ENCODE measurements around the gene FIGN. TPM values are rescaled to one million over a fixed set of nuclear protein-coding genes. Genes with fewer than 3 reads are reported as not detected.

Gene FIGN
- total RNA-seq, 1 experiment from 2014 or later: 19.4 TPM

GRCh38 chr2:163675388-163675787, 60.4 kb downstream of the FIGN start (continued):
- TF ChIP-seq ZNF219 (CRISPR knock-in tag; IDR thresholded peaks at IDR 0.05; ENCODE audit: borderline replicate concordance) (no peak), ZNF138 (CRISPR knock-in tag; conservative IDR thresholded peaks at IDR 0.05) (no peak)

GRCh38 chr2:163673522-163673921, 62.3 kb downstream of the FIGN start:
- Mint-ChIP-seq H3K36me3 (no peaks in the 10 kb centered on the region), H3K27ac (peak overlapping the region; percentile 37; the same call in 1 of the 2 replicates), H3K9me3 (no peaks in the 10 kb centered on the region), H3K4me3 (no peak overlapping the region), H3K27me3 (ENCODE audit: low read depth) (no peaks in the 10 kb centered on the region), H3K4me1 (peaks cover 4% of the 10 kb centered on the region; the same call in 1 of the 2 replicates)
- DNase-seq (ENCODE audit: low spot score) (no peak), ATAC-seq (no peak)
- POLR2A ChIA-PET: no interaction called here
- CTCF ChIA-PET: interaction anchor here (1.2 to 1.3 kb wide), 2 partner anchors 9 to 11 kb away, joined by 3 to 5 read pairs; no protein-coding TSS in a partner anchor
- TF ChIP-seq, protein P1, sequence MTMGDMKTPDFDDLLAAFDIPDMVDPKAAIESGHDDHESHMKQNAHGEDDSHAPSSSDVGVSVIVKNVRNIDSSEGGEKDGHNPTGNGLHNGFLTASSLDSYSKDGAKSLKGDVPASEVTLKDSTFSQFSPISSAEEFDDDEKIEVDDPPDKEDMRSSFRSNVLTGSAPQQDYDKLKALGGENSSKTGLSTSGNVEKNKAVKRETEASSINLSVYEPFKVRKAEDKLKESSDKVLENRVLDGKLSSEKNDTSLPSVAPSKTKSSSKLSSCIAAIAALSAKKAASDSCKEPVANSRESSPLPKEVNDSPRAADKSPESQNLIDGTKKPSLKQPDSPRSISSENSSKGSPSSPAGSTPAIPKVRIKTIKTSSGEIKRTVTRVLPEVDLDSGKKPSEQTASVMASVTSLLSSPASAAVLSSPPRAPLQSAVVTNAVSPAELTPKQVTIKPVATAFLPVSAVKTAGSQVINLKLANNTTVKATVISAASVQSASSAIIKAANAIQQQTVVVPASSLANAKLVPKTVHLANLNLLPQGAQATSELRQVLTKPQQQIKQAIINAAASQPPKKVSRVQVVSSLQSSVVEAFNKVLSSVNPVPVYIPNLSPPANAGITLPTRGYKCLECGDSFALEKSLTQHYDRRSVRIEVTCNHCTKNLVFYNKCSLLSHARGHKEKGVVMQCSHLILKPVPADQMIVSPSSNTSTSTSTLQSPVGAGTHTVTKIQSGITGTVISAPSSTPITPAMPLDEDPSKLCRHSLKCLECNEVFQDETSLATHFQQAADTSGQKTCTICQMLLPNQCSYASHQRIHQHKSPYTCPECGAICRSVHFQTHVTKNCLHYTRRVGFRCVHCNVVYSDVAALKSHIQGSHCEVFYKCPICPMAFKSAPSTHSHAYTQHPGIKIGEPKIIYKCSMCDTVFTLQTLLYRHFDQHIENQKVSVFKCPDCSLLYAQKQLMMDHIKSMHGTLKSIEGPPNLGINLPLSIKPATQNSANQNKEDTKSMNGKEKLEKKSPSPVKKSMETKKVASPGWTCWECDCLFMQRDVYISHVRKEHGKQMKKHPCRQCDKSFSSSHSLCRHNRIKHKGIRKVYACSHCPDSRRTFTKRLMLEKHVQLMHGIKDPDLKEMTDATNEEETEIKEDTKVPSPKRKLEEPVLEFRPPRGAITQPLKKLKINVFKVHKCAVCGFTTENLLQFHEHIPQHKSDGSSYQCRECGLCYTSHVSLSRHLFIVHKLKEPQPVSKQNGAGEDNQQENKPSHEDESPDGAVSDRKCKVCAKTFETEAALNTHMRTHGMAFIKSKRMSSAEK (CRISPR knock-in tag; IDR thresholded peaks at IDR 0.05; ENCODE audit: borderline replicate concordance): no peak
- TF ChIP-seq HMGA2 (CRISPR knock-in tag; IDR thresholded peaks at IDR 0.05): no peak
- TF ChIP-seq OVOL2 (CRISPR knock-in tag; IDR thresholded peaks at IDR 0.05; ENCODE audit: borderline replicate concordance): no peak
- TF ChIP-seq, protein P2, sequence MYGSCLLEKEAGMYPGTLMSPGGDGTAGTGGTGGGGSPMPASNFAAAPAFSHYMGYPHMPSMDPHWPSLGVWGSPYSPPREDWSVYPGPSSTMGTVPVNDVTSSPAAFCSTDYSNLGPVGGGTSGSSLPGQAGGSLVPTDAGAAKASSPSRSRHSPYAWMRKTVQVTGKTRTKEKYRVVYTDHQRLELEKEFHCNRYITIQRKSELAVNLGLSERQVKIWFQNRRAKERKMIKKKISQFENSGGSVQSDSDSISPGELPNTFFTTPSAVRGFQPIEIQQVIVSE (CRISPR knock-in tag; IDR thresholded peaks at IDR 0.05; ENCODE audit: borderline replicate concordance): no peak
- TF ChIP-seq MYBL2 (CRISPR knock-in tag; IDR thresholded peaks at IDR 0.05): no peak
- TF ChIP-seq SMAD4 (CRISPR knock-in tag; IDR thresholded peaks at IDR 0.05): no peak
- TF ChIP-seq, protein P3, sequence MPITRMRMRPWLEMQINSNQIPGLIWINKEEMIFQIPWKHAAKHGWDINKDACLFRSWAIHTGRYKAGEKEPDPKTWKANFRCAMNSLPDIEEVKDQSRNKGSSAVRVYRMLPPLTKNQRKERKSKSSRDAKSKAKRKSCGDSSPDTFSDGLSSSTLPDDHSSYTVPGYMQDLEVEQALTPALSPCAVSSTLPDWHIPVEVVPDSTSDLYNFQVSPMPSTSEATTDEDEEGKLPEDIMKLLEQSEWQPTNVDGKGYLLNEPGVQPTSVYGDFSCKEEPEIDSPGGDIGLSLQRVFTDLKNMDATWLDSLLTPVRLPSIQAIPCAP (CRISPR knock-in tag; IDR thresholded peaks at IDR 0.05): no peak
- no peak for TF ChIP-seq JAZF1 (CRISPR knock-in tag; IDR thresholded peaks at IDR 0.05)
- TF ChIP-seq PREB (CRISPR knock-in tag; IDR thresholded peaks at IDR 0.05; ENCODE audit: borderline replicate concordance): no peak
- TF ChIP-seq E2F4 (CRISPR knock-in tag; IDR thresholded peaks at IDR 0.05; ENCODE audit: borderline replicate concordance, low read depth): no peak
- no peak for TF ChIP-seq NFYB (CRISPR knock-in tag; conservative IDR thresholded peaks at IDR 0.05; ENCODE audit: low read depth)
- TF ChIP-seq, protein P4, sequence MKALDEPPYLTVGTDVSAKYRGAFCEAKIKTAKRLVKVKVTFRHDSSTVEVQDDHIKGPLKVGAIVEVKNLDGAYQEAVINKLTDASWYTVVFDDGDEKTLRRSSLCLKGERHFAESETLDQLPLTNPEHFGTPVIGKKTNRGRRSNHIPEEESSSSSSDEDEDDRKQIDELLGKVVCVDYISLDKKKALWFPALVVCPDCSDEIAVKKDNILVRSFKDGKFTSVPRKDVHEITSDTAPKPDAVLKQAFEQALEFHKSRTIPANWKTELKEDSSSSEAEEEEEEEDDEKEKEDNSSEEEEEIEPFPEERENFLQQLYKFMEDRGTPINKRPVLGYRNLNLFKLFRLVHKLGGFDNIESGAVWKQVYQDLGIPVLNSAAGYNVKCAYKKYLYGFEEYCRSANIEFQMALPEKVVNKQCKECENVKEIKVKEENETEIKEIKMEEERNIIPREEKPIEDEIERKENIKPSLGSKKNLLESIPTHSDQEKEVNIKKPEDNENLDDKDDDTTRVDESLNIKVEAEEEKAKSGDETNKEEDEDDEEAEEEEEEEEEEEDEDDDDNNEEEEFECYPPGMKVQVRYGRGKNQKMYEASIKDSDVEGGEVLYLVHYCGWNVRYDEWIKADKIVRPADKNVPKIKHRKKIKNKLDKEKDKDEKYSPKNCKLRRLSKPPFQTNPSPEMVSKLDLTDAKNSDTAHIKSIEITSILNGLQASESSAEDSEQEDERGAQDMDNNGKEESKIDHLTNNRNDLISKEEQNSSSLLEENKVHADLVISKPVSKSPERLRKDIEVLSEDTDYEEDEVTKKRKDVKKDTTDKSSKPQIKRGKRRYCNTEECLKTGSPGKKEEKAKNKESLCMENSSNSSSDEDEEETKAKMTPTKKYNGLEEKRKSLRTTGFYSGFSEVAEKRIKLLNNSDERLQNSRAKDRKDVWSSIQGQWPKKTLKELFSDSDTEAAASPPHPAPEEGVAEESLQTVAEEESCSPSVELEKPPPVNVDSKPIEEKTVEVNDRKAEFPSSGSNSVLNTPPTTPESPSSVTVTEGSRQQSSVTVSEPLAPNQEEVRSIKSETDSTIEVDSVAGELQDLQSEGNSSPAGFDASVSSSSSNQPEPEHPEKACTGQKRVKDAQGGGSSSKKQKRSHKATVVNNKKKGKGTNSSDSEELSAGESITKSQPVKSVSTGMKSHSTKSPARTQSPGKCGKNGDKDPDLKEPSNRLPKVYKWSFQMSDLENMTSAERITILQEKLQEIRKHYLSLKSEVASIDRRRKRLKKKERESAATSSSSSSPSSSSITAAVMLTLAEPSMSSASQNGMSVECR (CRISPR knock-in tag; IDR thresholded peaks at IDR 0.05; ENCODE audit: borderline replicate concordance): no peak
- TF ChIP-seq MLX (CRISPR knock-in tag; IDR thresholded peaks at IDR 0.05): no peak
- no peak for TF ChIP-seq MXD4 (CRISPR knock-in tag; IDR thresholded peaks at IDR 0.05; ENCODE audit: borderline replicate concordance)
- TF ChIP-seq, protein P5, sequence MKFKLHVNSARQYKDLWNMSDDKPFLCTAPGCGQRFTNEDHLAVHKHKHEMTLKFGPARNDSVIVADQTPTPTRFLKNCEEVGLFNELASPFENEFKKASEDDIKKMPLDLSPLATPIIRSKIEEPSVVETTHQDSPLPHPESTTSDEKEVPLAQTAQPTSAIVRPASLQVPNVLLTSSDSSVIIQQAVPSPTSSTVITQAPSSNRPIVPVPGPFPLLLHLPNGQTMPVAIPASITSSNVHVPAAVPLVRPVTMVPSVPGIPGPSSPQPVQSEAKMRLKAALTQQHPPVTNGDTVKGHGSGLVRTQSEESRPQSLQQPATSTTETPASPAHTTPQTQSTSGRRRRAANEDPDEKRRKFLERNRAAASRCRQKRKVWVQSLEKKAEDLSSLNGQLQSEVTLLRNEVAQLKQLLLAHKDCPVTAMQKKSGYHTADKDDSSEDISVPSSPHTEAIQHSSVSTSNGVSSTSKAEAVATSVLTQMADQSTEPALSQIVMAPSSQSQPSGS (CRISPR knock-in tag; IDR thresholded peaks at IDR 0.05; ENCODE audit: borderline replicate concordance, low read depth): no peak
